IMR-90 (cell line): Measurements from ENCODE around the gene GALNT9. TPM values are rescaled to one million over a fixed set of nuclear protein-coding genes. Genes with fewer than 3 reads are reported as not detected.

Source experiments
- ATAC-seq: fragments of 200-7000 bp; cut with Tn5 transposase; 2 replicates; pipeline ENCODE4 v1.9.1; 2020; ENCODE audit warnings: low read depth, mild to moderate bottlenecking, moderate library complexity
- BruUV-seq: library from RNA; stranded (reverse); fragments of 400-500 nt; replicated peaks from 2 replicates; lab custom pipeline; 2021; lab: Mats Ljungman, UMichigan
- CTCF ChIA-PET: fragments of 300-600 bp; formaldehyde crosslinking; extraction: SDS; loops from one replicate; lab custom pipeline; 2021; ENCODE audit warnings: antibody characterized with exemption; lab: Yijun Ruan, JAX
- POLR2A ChIA-PET: fragments of 300-600 bp; sonication (Branson Sonifier 250); formaldehyde crosslinking; loops from one replicate; lab custom pipeline; 2022; ENCODE audit warnings: antibody characterized with exemption; ENCODE audit not compliant: unreplicated experiment; lab: Charles Lee
- DNase-seq: peaks from one replicate; pipeline ENCODE4 v3.0.0; 2013
- H2AFZ ChIP-seq: replicated peaks from 2 replicates; pipeline ENCODE3; 2013; ENCODE audit warnings: low read length, mild to moderate bottlenecking; ENCODE audit not compliant: poor library complexity
- H2AK5ac ChIP-seq: 2 replicates; pipeline ENCODE4 v1.6.1; 2013; ENCODE audit warnings: low read depth, low read length, inconsistent platforms
- H2AK9ac ChIP-seq: replicated peaks from 2 replicates; pipeline ENCODE3; 2013; ENCODE audit warnings: mild to moderate bottlenecking, low read depth, low read length, moderate library complexity; ENCODE audit not compliant: poor library complexity
- H2BK120ac ChIP-seq: 2 replicates; pipeline ENCODE4 v1.6.1; 2013; ENCODE audit warnings: low read depth, low read length, inconsistent platforms
- H2BK15ac ChIP-seq: 3 replicates; pipeline ENCODE4 v1.6.1; 2013; ENCODE audit warnings: low read depth, low read length, inconsistent platforms
- H2BK20ac ChIP-seq: 2 replicates; pipeline ENCODE4 v1.6.1; 2013; ENCODE audit warnings: low read depth, mild to moderate bottlenecking, inconsistent platforms, low read length, moderate library complexity
- H2BK5ac ChIP-seq: 2 replicates; pipeline ENCODE4 v1.6.1; 2013; ENCODE audit warnings: mild to moderate bottlenecking, low read depth, low read length, inconsistent platforms; ENCODE audit not compliant: poor library complexity, severe bottlenecking
- H3K14ac ChIP-seq: replicated peaks from 2 replicates; pipeline ENCODE4 v1.6.1; 2013; ENCODE audit warnings: low read depth, low read length, inconsistent platforms
- H3K18ac ChIP-seq: 2 replicates; pipeline ENCODE4 v1.6.1; 2013; ENCODE audit warnings: low read depth, low read length, control low read depth
- H3K23ac ChIP-seq: 2 replicates; pipeline ENCODE4 v1.6.1; 2013; ENCODE audit warnings: low read depth, low read length, inconsistent platforms
- H3K27ac ChIP-seq: 2 replicates; pipeline ENCODE4 v1.5.1; 2013; ENCODE audit warnings: mild to moderate bottlenecking, control low read depth, low read length; ENCODE audit not compliant: insufficient read depth
- H3K27me3 ChIP-seq: 2 replicates; pipeline ENCODE4 v1.6.1; 2013; ENCODE audit warnings: low read length; ENCODE audit not compliant: control insufficient read depth, insufficient read depth
- H3K36me3 ChIP-seq: 2 replicates; pipeline ENCODE4 v1.6.1; 2013; ENCODE audit warnings: low read length, mixed read lengths; ENCODE audit not compliant: control insufficient read depth, insufficient read depth
- H3K4ac ChIP-seq: 2 replicates; pipeline ENCODE4 v1.6.1; 2013; ENCODE audit warnings: low read depth, low read length, inconsistent platforms
- H3K4me1 ChIP-seq: 2 replicates; pipeline ENCODE4 v1.6.1; 2013; ENCODE audit warnings: low read length, mixed read lengths; ENCODE audit not compliant: control insufficient read depth, insufficient read depth
- H3K4me2 ChIP-seq: 2 replicates; pipeline ENCODE4 v1.6.1; 2013; ENCODE audit warnings: low read depth, mild to moderate bottlenecking, control low read depth, low read length, moderate library complexity
- H3K4me3 ChIP-seq: 2 replicates; pipeline ENCODE4 v1.5.1; 2013; ENCODE audit warnings: low read depth, mild to moderate bottlenecking, control low read depth, low read length, moderate library complexity; ENCODE audit not compliant: insufficient read depth
- H3K56ac ChIP-seq: 2 replicates; pipeline ENCODE4 v1.6.1; 2013; ENCODE audit warnings: low read length, inconsistent platforms; ENCODE audit not compliant: insufficient read depth; ENCODE audit errors: extremely low read depth
- H3K79me1 ChIP-seq, 2 experiments: 2 replicates each; pipeline ENCODE4 v1.6.1; 2013; ENCODE audit warnings: low read length in 2 of 2, inconsistent platforms in 1 of 2, low read depth in 1 of 2
- H3K9ac ChIP-seq: 2 replicates; pipeline ENCODE4 v1.6.1; 2013; ENCODE audit warnings: low read depth, low read length, control low read depth
- H3K9me1 ChIP-seq: 2 replicates; pipeline ENCODE4 v1.6.1; 2013; ENCODE audit warnings: low read length, inconsistent platforms; ENCODE audit not compliant: insufficient read depth
- H3K9me3 ChIP-seq: 2 replicates; pipeline ENCODE4 v1.6.1; 2013; ENCODE audit warnings: low read length; ENCODE audit not compliant: control insufficient read depth, insufficient read depth
- H4K20me1 ChIP-seq: 2 replicates; pipeline ENCODE4 v1.6.1; 2013; ENCODE audit warnings: low read length, inconsistent platforms; ENCODE audit not compliant: insufficient read depth
- H4K5ac ChIP-seq: 2 replicates; pipeline ENCODE4 v1.6.1; 2013; ENCODE audit warnings: mild to moderate bottlenecking, low read depth, low read length, control low read depth
- H4K8ac ChIP-seq, 2 experiments: 2 replicates each; pipeline ENCODE4 v1.6.1; 2013; ENCODE audit warnings: low read depth in 2 of 2, low read length in 2 of 2, control low read depth in 1 of 2, inconsistent platforms in 1 of 2
- H4K91ac ChIP-seq: 2 replicates; pipeline ENCODE4 v1.6.1; 2013; ENCODE audit warnings: low read depth, low read length, inconsistent platforms; ENCODE audit not compliant: insufficient read depth
- BHLHE40 ChIP-seq: fragments of 150-350 bp; IDR thresholded peaks from 2 replicates; pipeline ENCODE4 v1.6.1; 2016; ENCODE audit warnings: mild to moderate bottlenecking, low read depth, low read length
- CHD1 ChIP-seq: IDR thresholded peaks from 2 replicates; pipeline ENCODE4 v1.6.1; 2012; ENCODE audit warnings: low read depth, low read length, improper control_type of control experiment
- FOS ChIP-seq: fragments of 150-350 bp; IDR thresholded peaks from 2 replicates; pipeline ENCODE4 v1.6.1; 2016; ENCODE audit warnings: low read depth, low read length
- MAFK ChIP-seq: IDR thresholded peaks from 2 replicates; pipeline ENCODE4 v1.6.1; 2012; ENCODE audit warnings: low read depth, low read length, improper control_type of control experiment
- MXI1 ChIP-seq: IDR thresholded peaks from 2 replicates; pipeline ENCODE4 v1.6.1; 2012; ENCODE audit warnings: low read depth, mild to moderate bottlenecking, low read length, moderate library complexity, borderline replicate concordance
- NFE2L2 ChIP-seq: fragments of 150-350 bp; IDR thresholded peaks from 2 replicates; pipeline ENCODE4 v1.6.1; 2016; ENCODE audit warnings: low read depth, mild to moderate bottlenecking, low read length
- POLR2A ChIP-seq: IDR thresholded peaks from 2 replicates; pipeline ENCODE4 v1.6.1; 2012; ENCODE audit warnings: mild to moderate bottlenecking, low read depth, low read length
- RCOR1 ChIP-seq: IDR thresholded peaks from 2 replicates; pipeline ENCODE4 v1.6.1; 2012; ENCODE audit warnings: mild to moderate bottlenecking, low read length, improper control_type of control experiment; ENCODE audit not compliant: insufficient replicate concordance
- RFX5 ChIP-seq: IDR thresholded peaks from 2 replicates; pipeline ENCODE4 v1.8.0; 2012; ENCODE audit warnings: low read depth, mild to moderate bottlenecking, low read length, moderate library complexity
- SMC3 ChIP-seq: fragments of 150-350 bp; IDR thresholded peaks from 2 replicates; pipeline ENCODE4 v1.6.1; 2016; ENCODE audit warnings: low read depth, mild to moderate bottlenecking, antibody characterized with exemption, low read length, moderate library complexity
- WGBS, 2 experiments: methylation state at CpG; one replicate each; pipeline versions ENCODE4 v1.1.5 to v1.1.7; 2013; ENCODE audit warnings: missing lambda C conversion rate in 2 of 2; ENCODE audit not compliant: insufficient read length in 1 of 2; ENCODE audit errors: extremely low coverage in 2 of 2; 5-methylcytosine and 5-hydroxymethylcytosine counted together
- dilution Hi-C: fragments of 300-500 bp; cut with HindIII; formaldehyde crosslinking; loops from one replicate; pipeline ENCODE4 v1.14.3; 2018; ENCODE audit warnings: low sequenced_read_pairs; ENCODE audit not compliant: unreplicated experiment
- in situ Hi-C: fragments of 300-500 bp; cut with MboI; formaldehyde crosslinking; loops from 3 replicates; pipeline ENCODE4 v1.14.3; 2019; ENCODE audit warnings: low sequenced_read_pairs, inconsistent platforms, mixed read lengths
- intact Hi-C: fragments of 100-400 bp; cut with micrococcal nuclease; formaldehyde crosslinking; loops from 2 replicates; pipeline ENCODE4 v1.10.0; 2022
- polyA plus RNA-seq, 3 experiments: library from polyadenylated mRNA; depleted of rRNA; stranded (reverse); fragments of >200 nt; gene quantifications; 2 replicates each; pipeline ENCODE4 v1.2.3, GENCODE V29; 2012; ENCODE audit warnings: low replicate concordance in 1 of 3
- total RNA-seq: library from RNA; depleted of rRNA; stranded (reverse); fragments of >200 nt; gene quantifications from 2 replicates; pipeline ENCODE4 v1.2.3, GENCODE V29; 2012
- TF ChIP-seq, protein P1 (sequence below): conservative IDR thresholded peaks from 2 replicates; pipeline ENCODE4 v1.5.1; 2012; ENCODE audit warnings: mild to moderate bottlenecking, low read depth, low read length, improper control_type of control experiment
- TF ChIP-seq, protein P2 (sequence below): fragments of 150-350 bp; IDR thresholded peaks from 2 replicates; pipeline ENCODE4 v1.6.1; 2016; ENCODE audit warnings: low read depth, mild to moderate bottlenecking, low read length, moderate library complexity, borderline replicate concordance
- TF ChIP-seq, protein P3 (sequence below): fragments of 150-350 bp; IDR thresholded peaks from 2 replicates; pipeline ENCODE4 v1.6.1; 2017; ENCODE audit warnings: mild to moderate bottlenecking, antibody characterized with exemption, low read length, low read depth

The GALNT9 gene
- total and polyA plus RNA-seq, 2 of the 4 experiments (the other 2 are of a cell fraction), result under 0.01 to 0.12 TPM

DNA sequence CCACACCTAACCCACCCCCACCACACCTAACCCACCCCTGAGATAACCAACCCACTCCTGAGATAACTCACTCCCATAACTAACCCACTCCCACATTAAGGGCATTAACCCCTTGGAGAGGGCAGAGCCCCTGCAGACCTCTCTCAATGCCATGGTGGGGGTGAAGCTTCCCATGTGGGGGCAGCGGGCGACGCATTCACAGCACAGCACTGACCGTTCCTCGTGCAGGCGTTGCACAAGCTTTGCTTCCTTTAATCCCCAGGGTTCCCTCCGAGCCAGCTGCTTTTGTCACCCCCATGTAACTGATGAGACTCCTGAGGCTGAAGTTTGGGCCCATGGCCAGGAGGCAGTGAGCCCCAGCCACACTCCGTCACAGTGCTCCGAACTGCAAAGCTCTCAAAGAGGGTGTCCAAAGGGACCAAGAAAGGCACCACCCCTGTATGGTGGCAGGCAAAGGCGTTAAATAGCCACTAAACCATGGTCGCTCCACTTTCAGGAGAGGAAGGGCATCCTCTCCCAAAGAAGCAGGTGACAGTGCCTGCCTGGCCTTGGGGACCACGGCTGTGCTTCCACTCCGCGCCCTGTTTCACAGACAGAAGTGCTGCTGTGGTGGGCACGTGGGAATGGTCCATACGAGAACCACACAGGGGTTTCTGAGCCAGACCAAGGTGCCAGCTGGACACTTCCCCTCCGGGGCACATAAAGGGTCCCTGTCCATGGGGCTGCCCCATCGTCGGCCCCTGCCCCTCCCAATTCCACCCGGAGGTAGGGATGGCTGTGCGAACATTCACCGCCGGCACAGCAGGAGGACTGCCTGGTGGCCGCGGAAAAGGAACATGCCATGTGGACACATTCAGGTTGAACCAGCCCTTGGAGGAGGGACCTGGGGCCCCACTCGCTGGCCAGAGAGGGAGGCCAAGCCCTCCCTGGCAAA, 28.3 kb downstream of the GALNT9 start:
- H2AK5ac ChIP-seq, result no peak overlapping the region
- no peak overlapping the region for H2AFZ ChIP-seq
- no peaks in the 10 kb centered on the region for H3K36me3 ChIP-seq
- H2BK20ac ChIP-seq, result no peak overlapping the region
- no peak overlapping the region for H3K4ac ChIP-seq
- H3K27ac ChIP-seq, result no peak overlapping the region
- dilution Hi-C loops (no loop called here), in situ Hi-C loops (no loop called here), intact Hi-C loops (no loop called here)
- no peak overlapping the region for H3K56ac ChIP-seq
- H3K4me3 ChIP-seq, result no peak overlapping the region
- no peaks in the 10 kb centered on the region for H3K79me1 ChIP-seq
- no peak overlapping the region for H3K23ac ChIP-seq
- H3K4me1 ChIP-seq, result no peaks in the 10 kb centered on the region
- CTCF ChIA-PET, result no interaction called here
- H3K14ac ChIP-seq, result no peak overlapping the region
- DNase-seq, result no peak
- no peak overlapping the region for H4K8ac ChIP-seq
- no peak overlapping the region for H2AK9ac ChIP-seq
- ATAC-seq, result no peak
- 65% methylated on average over 17 of the region's 26 CpGs; no CpG with 5 or more reads in 1 of the 2 experiments for WGBS, 2 experiments
- H4K91ac ChIP-seq, result no peak overlapping the region
- H2BK15ac ChIP-seq, result no peak overlapping the region
- 0 out of 2 replicates have a peak, but pooled peaks cover 2% of the 10 kb centered on the region for H3K9me3 ChIP-seq
- no peak overlapping the region for H3K9ac ChIP-seq
- H3K4me2 ChIP-seq, result no peak overlapping the region
- no peak overlapping the region for H3K18ac ChIP-seq
- H2BK5ac ChIP-seq, result no peak overlapping the region
- no peak overlapping the region for H2BK120ac ChIP-seq
- no TSS peak for BruUV-seq
- TF ChIP-seq RFX5, result no peak
- TF ChIP-seq MXI1, result no peak
- TF ChIP-seq CHD1, result no peak
- no peak for TF ChIP-seq MAFK
- TF ChIP-seq SMC3, result no peak
- TF ChIP-seq BHLHE40, result no peak
- TF ChIP-seq RCOR1, result no peak
- TF ChIP-seq, protein P1, sequence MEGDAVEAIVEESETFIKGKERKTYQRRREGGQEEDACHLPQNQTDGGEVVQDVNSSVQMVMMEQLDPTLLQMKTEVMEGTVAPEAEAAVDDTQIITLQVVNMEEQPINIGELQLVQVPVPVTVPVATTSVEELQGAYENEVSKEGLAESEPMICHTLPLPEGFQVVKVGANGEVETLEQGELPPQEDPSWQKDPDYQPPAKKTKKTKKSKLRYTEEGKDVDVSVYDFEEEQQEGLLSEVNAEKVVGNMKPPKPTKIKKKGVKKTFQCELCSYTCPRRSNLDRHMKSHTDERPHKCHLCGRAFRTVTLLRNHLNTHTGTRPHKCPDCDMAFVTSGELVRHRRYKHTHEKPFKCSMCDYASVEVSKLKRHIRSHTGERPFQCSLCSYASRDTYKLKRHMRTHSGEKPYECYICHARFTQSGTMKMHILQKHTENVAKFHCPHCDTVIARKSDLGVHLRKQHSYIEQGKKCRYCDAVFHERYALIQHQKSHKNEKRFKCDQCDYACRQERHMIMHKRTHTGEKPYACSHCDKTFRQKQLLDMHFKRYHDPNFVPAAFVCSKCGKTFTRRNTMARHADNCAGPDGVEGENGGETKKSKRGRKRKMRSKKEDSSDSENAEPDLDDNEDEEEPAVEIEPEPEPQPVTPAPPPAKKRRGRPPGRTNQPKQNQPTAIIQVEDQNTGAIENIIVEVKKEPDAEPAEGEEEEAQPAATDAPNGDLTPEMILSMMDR, result no peak
- TF ChIP-seq POLR2A, result no peak
- TF ChIP-seq, protein P2, sequence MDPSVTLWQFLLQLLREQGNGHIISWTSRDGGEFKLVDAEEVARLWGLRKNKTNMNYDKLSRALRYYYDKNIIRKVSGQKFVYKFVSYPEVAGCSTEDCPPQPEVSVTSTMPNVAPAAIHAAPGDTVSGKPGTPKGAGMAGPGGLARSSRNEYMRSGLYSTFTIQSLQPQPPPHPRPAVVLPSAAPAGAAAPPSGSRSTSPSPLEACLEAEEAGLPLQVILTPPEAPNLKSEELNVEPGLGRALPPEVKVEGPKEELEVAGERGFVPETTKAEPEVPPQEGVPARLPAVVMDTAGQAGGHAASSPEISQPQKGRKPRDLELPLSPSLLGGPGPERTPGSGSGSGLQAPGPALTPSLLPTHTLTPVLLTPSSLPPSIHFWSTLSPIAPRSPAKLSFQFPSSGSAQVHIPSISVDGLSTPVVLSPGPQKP, result no peak
- TF ChIP-seq NFE2L2, result no peak
- TF ChIP-seq, protein P3, sequence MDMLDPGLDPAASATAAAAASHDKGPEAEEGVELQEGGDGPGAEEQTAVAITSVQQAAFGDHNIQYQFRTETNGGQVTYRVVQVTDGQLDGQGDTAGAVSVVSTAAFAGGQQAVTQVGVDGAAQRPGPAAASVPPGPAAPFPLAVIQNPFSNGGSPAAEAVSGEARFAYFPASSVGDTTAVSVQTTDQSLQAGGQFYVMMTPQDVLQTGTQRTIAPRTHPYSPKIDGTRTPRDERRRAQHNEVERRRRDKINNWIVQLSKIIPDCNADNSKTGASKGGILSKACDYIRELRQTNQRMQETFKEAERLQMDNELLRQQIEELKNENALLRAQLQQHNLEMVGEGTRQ, result no peak
- no peak for TF ChIP-seq FOS
- no peaks in the 10 kb centered on the region for H4K20me1 ChIP-seq
- POLR2A ChIA-PET, result no interaction called here
- H4K5ac ChIP-seq, result no peak overlapping the region
- no peaks in the 10 kb centered on the region for H3K9me1 ChIP-seq
- H3K27me3 ChIP-seq, result no peaks in the 10 kb centered on the region
